Measurements from ENCODE around the gene DUSP8. TPM values are rescaled to one million over a fixed set of nuclear protein-coding genes. Genes with fewer than 3 reads are reported as not detected.
A peak's percentile ranks its signal among the peaks of the same experiment; 100 is the strongest.

DUSP8 gene
- polyA plus RNA-seq, 1 of the 3 experiments (the other 2 are of a cell fraction), result 2.0 TPM

GRCh38 chr11:1574933-1575242, 2.8 kb upstream of the DUSP8 start (continued):
- TF ChIP-seq MAX (IDR thresholded peaks at IDR 0.05; ENCODE audit: low read depth) (no peak), NFIC (IDR thresholded peaks at IDR 0.05; ENCODE audit: borderline replicate concordance) (no peak), NRF1 (IDR thresholded peaks at IDR 0.05; ENCODE audit: low read depth, low read length) (no peak), GATA2 (CRISPR knock-in tag; IDR thresholded peaks at IDR 0.05) (no peak), SIN3A (IDR thresholded peaks at IDR 0.05; ENCODE audit: borderline replicate concordance, low read depth, low read length) (no peak)

GRCh38 chr11:1574238-1574932, 2.3 kb upstream of the DUSP8 start:
- peak; percentile 89 for DNase-seq
- Histone ChIP-seq H3K4me1 (ENCODE audit: control insufficient read depth in 1 of 2, insufficient read depth in 2 of 2, low read depth in 1 of 2, low read length in 1 of 2) (peaks cover 0 to 20% of the 10 kb centered on the region in 2 experiments; a peak in 1 of 4 replicates), H3K9me2 (no peaks in the 10 kb centered on the region), H3K36me3 (replicated peaks in 1 of 2; ENCODE audit: control insufficient read depth in 1 of 2, insufficient read depth in 2 of 2, low read length in 1 of 2) (no peaks in the 10 kb centered on the region), H3K27me3 (ENCODE audit: insufficient read depth) (peaks cover 4% of the 10 kb centered on the region; the same call in 1 of the 2 replicates), H2AFZ (ENCODE audit: low read depth) (no peak overlapping the region), H3K9ac (no peak overlapping the region), H3K4me2 (peak overlapping the region; percentile 82), H4K20me1 (ENCODE audit: insufficient read depth) (peaks cover 10% of the 10 kb centered on the region; the same call in 1 of the 2 replicates), H3K9me3 (peaks cover 3% of the 10 kb centered on the region; the same call in 1 of the 2 replicates), H3K79me2 (ENCODE audit: insufficient read depth) (no peaks in the 10 kb centered on the region), H3K4me3 (ENCODE audit: low read depth in 2 of 2, low read length in 1 of 2) (peak overlapping the region; percentile 51 to 57), H3K27ac (ENCODE audit: low read depth in 2 of 2, low read length in 1 of 2) (no peak overlapping the region; a peak in 1 of 4 replicates), H3F3A (replicated peaks; ENCODE audit: insufficient read depth) (no peaks in the 10 kb centered on the region)
- CTCF ChIA-PET, result interaction anchor here (0.6 to 18.1 kb wide), 54 partner anchors 8 to 605 kb away, joined by 3 to 398 read pairs (median 4); partner anchors contain the start of genes KRTAP5-1, KRTAP5-3 and KRTAP5-5
- POLR2A ChIA-PET, result interaction anchor here (1.0 to 1.6 kb wide), 5 partner anchors 10 to 51 kb away, joined by 3 to 6 read pairs (median 4); no protein-coding TSS in a partner anchor
- TF ChIP-seq USF1 (IDR thresholded peaks at IDR 0.05; ENCODE audit: borderline replicate concordance, low read depth) (no peak), EP300 (IDR thresholded peaks at IDR 0.05; ENCODE audit: borderline replicate concordance in 1 of 2, low read depth in 1 of 2, low read length in 1 of 2) (no peak), IRF3 (IDR thresholded peaks at IDR 0.05; ENCODE audit: low read depth, low read length) (no peak), FOXM1 (IDR thresholded peaks at IDR 0.05; ENCODE audit: low read depth) (no peak), RXRA (IDR thresholded peaks at IDR 0.05; ENCODE audit: borderline replicate concordance, low read depth) (no peak), TCF12 (IDR thresholded peaks at IDR 0.05) (no peak), MXI1 (IDR thresholded peaks at IDR 0.05; ENCODE audit: low read depth, low read length) (0 out of 2 replicates have a peak, but pooled peaks have one; percentile 19), TEAD4 (IDR thresholded peaks at IDR 0.05; ENCODE audit: borderline replicate concordance, insufficient read depth) (no peak), GABPA (IDR thresholded peaks at IDR 0.05; ENCODE audit: low read depth) (no peak), RCOR1 (IDR thresholded peaks at IDR 0.05; ENCODE audit: low read length) (no peak), RAD21 (IDR thresholded peaks at IDR 0.05; ENCODE audit: low read length) (peak; percentile 70), JUND (IDR thresholded peaks at IDR 0.05) (no peak), SMC3 (IDR thresholded peaks at IDR 0.05; ENCODE audit: low read depth, low read length) (peak; percentile 83), MEF2A (IDR thresholded peaks at IDR 0.05; ENCODE audit: borderline replicate concordance, low read depth) (no peak), YY1 (IDR thresholded peaks at IDR 0.05; ENCODE audit: low read depth) (no peak), CTCF (IDR thresholded peaks at IDR 0.05) (peak; percentile 67)
- 1% methylated on average over 10 of the region's 64 CpGs for WGBS (ENCODE audit: low lambda C conversion rate)
